Tibial nerve (tissue), 3 donors: ENCODE data around the gene CDKN2B.

Experiments
- CTCF ChIP-seq, 5 experiments: fragments of 200-600 bp in 3 of 5; fragments of 450-650 bp in 2 of 5; sonication (generic) in 3 of 5; IDR thresholded peaks; one replicate each; pipeline ENCODE4 v1.5.1; 2016 to 2019; ENCODE audit warnings: antibody characterized with exemption in 5 of 5, mild to moderate bottlenecking in 3 of 5, moderate library complexity in 2 of 5
- POLR2A ChIP-seq, 2 donors: fragments of 450-650 bp; IDR thresholded peaks; one replicate each; pipeline ENCODE4 v1.6.1; 2017; ENCODE audit warnings: antibody characterized with exemption in 2 of 2, mild to moderate bottlenecking in 2 of 2, moderate library complexity in 2 of 2

GRCh38 chr9:22033012-22033630, 24.0 kb upstream of the CDKN2B start:
- TF ChIP-seq CTCF (IDR thresholded peaks at IDR 0.05) (no peak), POLR2A (IDR thresholded peaks at IDR 0.05) (no peak)
